Skin of body (tissue), 2 donors: Measurements from ENCODE around the gene NGLY1. TPM values are rescaled to one million over a fixed set of nuclear protein-coding genes. Genes with fewer than 3 reads are reported as not detected.
A peak's percentile ranks its signal among the peaks of the same experiment; 100 is the strongest.

ENCODE experiments used
- DNase-seq: peaks from one replicate; lab custom pipeline; 2025; lab: John Stamatoyannopoulos, UW
- total RNA-seq: library from RNA; depleted of rRNA; stranded (reverse); fragments of >200 nt; gene quantifications from one replicate; pipeline ENCODE4 v1.2.3, GENCODE V29; 2014

The NGLY1 gene, protein sequence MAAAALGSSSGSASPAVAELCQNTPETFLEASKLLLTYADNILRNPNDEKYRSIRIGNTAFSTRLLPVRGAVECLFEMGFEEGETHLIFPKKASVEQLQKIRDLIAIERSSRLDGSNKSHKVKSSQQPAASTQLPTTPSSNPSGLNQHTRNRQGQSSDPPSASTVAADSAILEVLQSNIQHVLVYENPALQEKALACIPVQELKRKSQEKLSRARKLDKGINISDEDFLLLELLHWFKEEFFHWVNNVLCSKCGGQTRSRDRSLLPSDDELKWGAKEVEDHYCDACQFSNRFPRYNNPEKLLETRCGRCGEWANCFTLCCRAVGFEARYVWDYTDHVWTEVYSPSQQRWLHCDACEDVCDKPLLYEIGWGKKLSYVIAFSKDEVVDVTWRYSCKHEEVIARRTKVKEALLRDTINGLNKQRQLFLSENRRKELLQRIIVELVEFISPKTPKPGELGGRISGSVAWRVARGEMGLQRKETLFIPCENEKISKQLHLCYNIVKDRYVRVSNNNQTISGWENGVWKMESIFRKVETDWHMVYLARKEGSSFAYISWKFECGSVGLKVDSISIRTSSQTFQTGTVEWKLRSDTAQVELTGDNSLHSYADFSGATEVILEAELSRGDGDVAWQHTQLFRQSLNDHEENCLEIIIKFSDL
- total RNA-seq: 29.5 TPM

GRCh38 chr3:25782938-25783660 is at the start of gene NGLY1:
Gene NGLY1, minus strand, starts transcription at chr3:25783443. Its CDS starts 53 bp downstream, at chr3:25783390.
- peak; percentile 61 for DNase-seq

- DNase-seq: peak; percentile 28
Observed at GRCh38 chr3:25831578-25831977, 48.3 kb upstream of the NGLY1 start.

GRCh38 chr3:25830373-25831280 is 47.4 kb upstream of the NGLY1 start:
- peak; percentile 40 for DNase-seq

GRCh38 chr3:25826510-25826909 is 43.3 kb upstream of the NGLY1 start:
- DNase-seq: no peak

DNA sequence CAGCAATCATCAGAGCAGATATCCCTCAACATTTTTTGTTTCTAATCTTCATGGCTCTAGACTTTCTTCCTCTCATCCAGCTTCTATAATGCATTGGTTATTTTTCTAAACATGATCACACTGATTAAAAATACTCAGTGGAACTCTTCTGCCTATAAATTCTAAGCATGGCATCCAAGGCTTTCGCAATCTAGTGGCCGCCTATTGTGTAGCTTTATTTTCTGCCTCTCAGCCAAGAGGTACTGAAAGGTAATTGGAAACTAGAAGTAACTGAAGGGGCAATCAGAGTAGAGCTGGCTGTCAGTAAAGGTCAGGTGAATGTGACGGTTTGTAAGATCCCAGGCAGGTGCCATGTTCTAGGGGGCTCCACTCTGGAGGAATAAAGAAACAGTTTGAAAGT is 40.1 kb upstream of the NGLY1 start:
- no peak for DNase-seq

DNA sequence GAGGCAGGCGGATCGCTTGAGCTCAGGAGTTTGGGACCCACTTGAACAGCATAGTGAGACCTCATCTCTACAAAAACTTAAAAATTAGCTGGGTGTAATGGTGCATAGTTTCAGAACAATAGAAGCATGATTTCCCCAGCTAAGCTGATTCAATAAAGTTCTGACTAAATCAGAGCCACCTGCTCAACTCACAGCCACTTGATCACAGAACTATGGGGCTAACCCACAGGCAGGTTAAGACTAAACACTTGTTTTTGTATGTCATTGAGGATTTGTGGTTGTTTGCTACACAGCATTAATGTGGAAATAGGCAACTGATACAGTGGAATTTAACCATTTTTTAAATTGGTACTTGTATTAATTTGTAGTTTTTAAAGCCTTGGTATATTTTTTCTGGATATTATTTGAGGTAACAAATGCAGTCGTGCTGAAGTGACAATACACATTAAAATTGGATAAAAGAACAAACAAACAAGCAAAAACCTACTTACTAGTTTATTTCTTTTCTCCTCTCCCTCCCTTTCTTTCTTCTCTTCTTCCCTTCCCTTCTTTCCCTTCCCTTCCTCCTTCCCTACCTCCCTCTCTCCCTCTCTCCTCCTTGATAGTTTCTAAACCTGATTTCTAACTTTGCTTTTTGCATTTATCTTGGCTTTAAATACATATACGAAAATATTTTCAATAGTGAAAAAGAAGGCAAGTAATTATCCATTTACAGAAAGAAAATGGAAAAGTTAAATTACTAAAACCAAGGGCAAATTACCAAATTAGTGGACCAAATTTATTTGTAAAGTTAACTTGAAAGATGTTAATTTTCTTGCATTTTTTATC is 38.7 kb upstream of the NGLY1 start:
- DNase-seq: no peak

DNA sequence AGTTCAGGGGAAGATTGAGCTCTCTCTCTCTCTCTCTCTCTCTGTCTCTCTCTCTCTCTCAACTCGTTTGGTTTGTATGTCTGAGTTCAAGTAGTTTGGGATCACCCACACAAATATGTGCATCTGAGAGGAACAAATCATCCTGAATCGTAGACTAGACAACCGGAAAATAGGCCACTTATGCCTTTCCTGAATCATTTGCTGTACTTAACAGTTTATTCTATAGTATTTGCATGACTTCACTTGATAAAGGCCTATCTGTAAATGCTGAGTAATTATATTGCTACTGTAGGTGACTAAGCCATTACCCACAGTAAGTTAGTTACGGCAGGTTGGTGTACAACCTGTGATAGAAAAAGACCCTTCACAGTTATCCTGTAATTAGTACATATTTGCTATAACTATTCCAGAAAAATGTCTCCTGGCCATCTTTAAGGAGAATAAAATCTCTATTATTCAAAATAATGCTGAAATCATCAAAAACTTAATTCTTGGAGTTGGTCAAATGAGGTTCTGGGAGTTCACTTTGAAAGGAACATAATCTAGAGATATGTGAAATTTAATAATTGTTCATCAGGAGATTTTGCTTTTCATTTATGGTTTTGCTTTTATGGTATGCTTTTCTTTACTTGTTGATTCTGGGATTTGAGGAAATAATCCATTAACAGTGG is 37.7 kb upstream of the NGLY1 start:
- no peak for DNase-seq

GRCh38 chr3:25820366-25820765 is 37.1 kb upstream of the NGLY1 start:
- peak; percentile 24 for DNase-seq

GRCh38 chr3:25818335-25818734 is 35.1 kb upstream of the NGLY1 start:
- DNase-seq: no peak

GRCh38 chr3:25817638-25818037 is 34.4 kb upstream of the NGLY1 start:
- DNase-seq: no peak

DNA sequence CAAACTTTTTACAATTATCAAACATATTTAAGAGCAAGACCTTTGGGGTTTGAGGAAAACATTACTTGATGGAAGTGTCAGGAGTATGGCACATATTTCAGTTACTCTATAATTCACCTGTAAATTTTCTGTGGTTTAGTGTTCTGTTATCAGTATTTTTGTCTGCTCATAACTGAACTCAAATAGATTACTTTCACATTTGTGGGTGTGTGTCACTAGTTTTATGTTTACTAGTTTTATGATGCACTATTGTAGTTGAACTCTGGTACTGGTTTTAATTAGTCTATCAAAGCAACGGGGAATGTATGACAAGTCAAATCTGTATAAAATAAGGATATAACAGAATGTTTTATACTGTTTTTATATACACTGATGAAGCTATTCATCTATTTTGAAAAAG is 33.9 kb upstream of the NGLY1 start:
- DNase-seq: no peak

DNA sequence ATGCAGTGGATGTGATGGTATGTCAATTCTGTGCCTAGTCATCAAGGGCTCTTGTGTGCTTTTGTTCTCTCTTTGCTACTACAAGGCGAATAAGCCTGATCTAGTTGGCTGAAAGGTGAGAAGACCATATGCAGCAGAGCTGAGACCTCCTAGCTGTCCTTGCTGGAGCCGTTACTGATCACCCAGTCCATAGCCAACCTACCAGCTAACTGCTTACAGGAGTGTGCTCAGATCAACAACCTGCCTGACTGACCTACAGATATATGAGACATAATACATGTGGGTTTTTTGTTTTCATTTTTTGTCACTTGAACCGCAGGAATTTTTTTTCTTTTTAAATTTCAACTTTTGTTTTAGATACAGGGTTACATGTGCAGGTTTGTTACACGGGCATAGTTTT is 29.4 kb upstream of the NGLY1 start:
- DNase-seq: no peak

DNA sequence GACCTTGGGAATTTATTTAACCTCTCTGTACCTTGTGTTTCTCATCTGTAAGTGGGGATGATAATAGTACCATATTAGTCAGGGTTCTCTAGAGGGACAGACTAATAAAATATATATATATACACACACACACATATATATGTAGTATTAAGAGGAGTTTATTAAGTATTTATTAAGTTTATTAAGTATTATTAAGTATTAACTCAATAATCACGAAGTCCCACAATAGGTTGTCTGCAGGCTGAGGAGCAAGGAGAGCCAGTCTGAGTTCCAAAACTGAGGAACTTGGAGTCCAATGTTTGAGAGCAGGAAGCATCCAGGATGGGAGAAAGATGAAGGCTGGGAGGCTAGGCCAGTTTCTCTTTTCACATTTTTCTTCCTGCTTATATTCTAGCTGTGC is 21.4 kb upstream of the NGLY1 start:
- DNase-seq: no peak

- no peak for DNase-seq
Observed at GRCh38 chr3:25803833-25804232, 20.6 kb upstream of the NGLY1 start.

DNA sequence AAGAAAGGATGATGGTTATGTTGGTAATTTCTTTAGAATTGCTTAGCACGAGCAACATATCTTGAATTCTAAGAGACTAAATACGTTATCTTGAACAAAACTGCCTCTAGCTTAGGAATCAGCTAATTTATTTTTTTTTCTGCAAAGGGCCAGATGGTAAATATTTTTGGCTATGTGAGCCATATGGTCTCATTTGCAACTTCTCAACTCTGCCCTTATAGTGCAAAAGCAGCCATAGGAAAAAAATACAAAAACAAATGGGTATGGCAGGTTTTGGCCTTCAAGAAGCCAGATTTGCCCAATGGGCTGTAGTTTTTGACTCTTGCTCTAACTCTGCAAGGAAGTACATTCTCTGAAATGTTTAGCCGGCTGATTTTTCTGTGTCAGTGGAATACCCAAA is 18.5 kb upstream of the NGLY1 start:
- no peak for DNase-seq

- peak; percentile 79 for DNase-seq
Observed at GRCh38 chr3:25789596-25790556, 6.6 kb upstream of the NGLY1 start, which contains the start of gene OXSM. Gene OXSM, plus strand, starts transcription at chr3:25790090. Its CDS starts 931 bp downstream, at chr3:25791021.

- DNase-seq: no peak
Observed at GRCh38 chr3:25789209-25789595, 6.0 kb upstream of the NGLY1 start.

DNA sequence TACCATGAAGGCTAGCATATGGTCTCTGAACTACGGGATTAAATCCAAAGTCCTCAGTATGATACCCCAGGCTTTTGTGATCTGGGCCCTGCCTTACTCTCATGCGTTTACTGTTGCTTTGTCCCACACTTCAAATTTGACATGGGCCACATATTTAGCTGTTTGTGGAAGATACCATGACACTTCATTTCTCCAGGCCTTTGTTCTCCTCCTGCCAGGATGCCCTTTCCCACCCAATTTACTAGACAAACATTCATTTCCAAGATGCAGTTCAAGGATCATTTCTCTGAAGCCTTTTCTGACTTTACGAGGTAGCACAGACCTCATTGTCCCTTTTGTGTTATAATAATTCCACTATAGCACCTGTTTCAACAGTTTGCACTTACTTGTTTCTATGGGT is 4.4 kb upstream of the NGLY1 start:
- no peak for DNase-seq

DNA sequence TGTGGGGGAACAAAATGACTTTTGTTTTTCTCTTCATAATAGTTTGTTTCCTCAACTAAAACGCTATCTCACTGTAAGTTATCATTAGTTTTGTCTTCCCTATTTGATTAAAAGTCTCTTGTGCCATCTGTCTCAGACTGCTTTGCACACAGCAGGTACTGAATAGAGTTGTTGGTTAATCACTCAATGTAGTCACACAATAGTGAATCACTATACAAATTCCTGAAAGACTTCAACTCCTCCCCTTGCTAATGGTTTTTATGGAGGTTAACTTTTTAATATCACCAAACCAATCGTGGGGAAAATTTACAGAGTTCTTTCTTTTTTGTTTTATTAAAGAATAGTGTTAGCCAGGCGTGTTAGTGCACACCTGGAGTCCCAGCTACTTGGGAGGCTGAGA is 2.6 kb upstream of the NGLY1 start:
- DNase-seq: no peak
